OCI-LY7 (cell line): ENCODE results near the gene ZNHIT1. TPM values are rescaled to one million over a fixed set of nuclear protein-coding genes. Genes with fewer than 3 reads are reported as not detected.
A peak's percentile ranks its signal among the peaks of the same experiment; 100 is the strongest.

ENCODE experiments used
- BruUV-seq: library from RNA; stranded (reverse); fragments of 400-500 nt; replicated peaks from 2 replicates; lab custom pipeline; 2021; lab: Mats Ljungman, UMichigan
- CTCF ChIA-PET: fragments of 300-600 bp; sonication (Branson Sonifier 250); formaldehyde crosslinking; loops from one replicate; lab custom pipeline; 2022; ENCODE audit warnings: antibody characterized with exemption; ENCODE audit not compliant: unreplicated experiment; lab: Charles Lee
- POLR2A ChIA-PET: fragments of 300-600 bp; sonication (Branson Sonifier 250); formaldehyde crosslinking; loops from one replicate; lab custom pipeline; 2022; ENCODE audit warnings: antibody characterized with exemption; lab: Charles Lee
- DNase-seq: peaks from one replicate; pipeline ENCODE4 v3.0.0-alpha.2; 2015; ENCODE audit warnings: low spot score
- H2AFZ ChIP-seq: fragments of 200-600 bp; sonication (generic), shearing (Covaris generic); 2 replicates; pipeline ENCODE4 v1.6.1; 2014; ENCODE audit warnings: mild to moderate bottlenecking, antibody characterized with exemption, low read length, moderate library complexity
- H3K27ac ChIP-seq: fragments of 200-600 bp; sonication (generic); 2 replicates; pipeline ENCODE4 v1.5.1; 2014; ENCODE audit warnings: mixed run types, low read depth, mild to moderate bottlenecking, moderate library complexity, low read length, inconsistent platforms; ENCODE audit not compliant: poor library complexity, severe bottlenecking
- H3K36me3 ChIP-seq: fragments of 200-600 bp; sonication (generic); 2 replicates; pipeline ENCODE4 v1.6.1; 2014; ENCODE audit warnings: mild to moderate bottlenecking, antibody characterized with exemption, low read length, moderate library complexity, mixed read lengths; ENCODE audit not compliant: insufficient read depth
- H3K4me1 ChIP-seq: fragments of 200-600 bp; sonication (generic); 2 replicates; pipeline ENCODE4 v1.5.1; 2014; ENCODE audit warnings: mild to moderate bottlenecking, low read length; ENCODE audit not compliant: insufficient read depth, poor library complexity, severe bottlenecking
- H3K4me2 ChIP-seq: fragments of 200-600 bp; sonication (generic); 2 replicates; pipeline ENCODE4 v1.6.1; 2014; ENCODE audit warnings: mild to moderate bottlenecking, low read length
- H3K4me3 ChIP-seq: fragments of 200-600 bp; sonication (generic); 2 replicates; pipeline ENCODE4 v1.5.1; 2014; ENCODE audit warnings: mild to moderate bottlenecking, low read depth, low read length; ENCODE audit not compliant: poor library complexity, severe bottlenecking
- H3K79me2 ChIP-seq: fragments of 200-600 bp; sonication (generic); 2 replicates; pipeline ENCODE4 v1.6.1; 2016; ENCODE audit warnings: low read depth, mild to moderate bottlenecking, low read length, moderate library complexity, mixed read lengths; ENCODE audit not compliant: insufficient read depth
- H3K9me2 ChIP-seq: fragments of 200-600 bp; sonication (generic); 2 replicates; pipeline ENCODE4 v1.6.1; 2016; ENCODE audit warnings: mild to moderate bottlenecking, low read length, mixed read lengths; ENCODE audit not compliant: insufficient read depth
- H3K9me3 ChIP-seq: fragments of 200-600 bp; sonication (generic); 2 replicates; pipeline ENCODE4 v1.6.1; 2014; ENCODE audit warnings: mild to moderate bottlenecking, mixed run types, low read length, mixed read lengths
- H4K20me1 ChIP-seq: fragments of 200-600 bp; sonication (generic); 2 replicates; pipeline ENCODE4 v1.6.1; 2014; ENCODE audit warnings: mild to moderate bottlenecking, antibody characterized with exemption, low read length, moderate library complexity, mixed read lengths; ENCODE audit not compliant: insufficient read depth
- CTCF ChIP-seq: fragments of 200-600 bp; sonication (generic); conservative IDR thresholded peaks from 2 replicates; pipeline ENCODE4 v1.5.1; 2014; ENCODE audit warnings: mild to moderate bottlenecking, antibody characterized with exemption, low read length, moderate library complexity, mixed read lengths
- EZH2phosphoT487 ChIP-seq: fragments of 200-600 bp; sonication (generic); IDR thresholded peaks from 2 replicates; pipeline ENCODE4 v1.6.1; 2018; ENCODE audit warnings: low read depth, borderline replicate concordance, mild to moderate bottlenecking, mixed run types, antibody characterized with exemption, low read length, moderate library complexity, mixed read lengths
- intact Hi-C: fragments of 100-400 bp; cut with micrococcal nuclease; formaldehyde crosslinking; loops from one replicate; pipeline ENCODE4 v1.10.0; 2022; ENCODE audit not compliant: unreplicated experiment
- total RNA-seq, 2 experiments: library from RNA; depleted of rRNA in 1 of 2; stranded (reverse); fragments of >200 nt in 1 of 2; shearing (Covaris generic) in 1 of 2; gene quantifications; 2 replicates each; pipeline ENCODE4 v1.2.3, GENCODE V29; 2014 to 2022

ZNHIT1 gene
- total RNA-seq, 2 experiments from 2014 or later: 44.3 to 77.3 TPM

DNA sequence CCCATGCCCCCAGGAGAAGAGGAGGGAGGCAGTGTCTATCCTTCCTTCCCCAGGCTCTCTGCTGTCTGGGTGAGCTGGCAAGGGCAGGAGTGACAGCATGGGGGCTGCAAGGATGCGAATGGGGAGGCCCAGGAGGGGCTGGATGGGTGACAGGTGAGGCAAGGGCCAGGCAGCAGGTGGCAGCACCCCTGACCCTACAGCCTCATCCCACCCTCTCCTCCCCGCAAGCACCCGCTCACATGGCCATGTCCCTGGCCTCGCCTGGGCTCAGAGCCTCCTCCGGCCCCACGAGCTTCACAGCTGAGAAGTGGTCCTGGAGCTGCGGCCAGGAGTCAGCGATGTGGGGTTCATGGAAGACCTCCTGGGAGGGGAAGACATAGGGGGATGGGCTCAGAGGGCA lies 6.0 kb upstream of the ZNHIT1 start:
- H3K4me3 ChIP-seq: no peak overlapping the region
- H3K36me3 ChIP-seq: no peaks in the 10 kb centered on the region
- no peak for DNase-seq
- no TSS peak for BruUV-seq
- no peak overlapping the region for H3K4me2 ChIP-seq
- peaks cover 6% of the 10 kb centered on the region for H3K4me1 ChIP-seq
- no peak overlapping the region for H3K27ac ChIP-seq
- intact Hi-C loops: no loop called here
- ChIA-PET CTCF (no interaction called here), POLR2A (no interaction called here)
- no peaks in the 10 kb centered on the region for H4K20me1 ChIP-seq
- TF ChIP-seq EZH2phosphoT487 (no peak), CTCF (no peak)
- H2AFZ ChIP-seq: no peak overlapping the region
- H3K9me2 ChIP-seq: no peaks in the 10 kb centered on the region
- no peaks in the 10 kb centered on the region for H3K9me3 ChIP-seq
- no peaks in the 10 kb centered on the region for H3K79me2 ChIP-seq

- Histone ChIP-seq H4K20me1 (no peaks in the 10 kb centered on the region), H3K4me1 (peaks cover 18% of the 10 kb centered on the region), H3K4me3 (peak overlapping the region; percentile 95), H3K4me2 (peak overlapping the region; percentile 100), H3K9me3 (no peaks in the 10 kb centered on the region), H3K27ac (no peak overlapping the region), H3K9me2 (no peaks in the 10 kb centered on the region), H3K36me3 (no peaks in the 10 kb centered on the region), H2AFZ (peak overlapping the region; percentile 98; the same call in 1 of the 2 replicates), H3K79me2 (no peaks in the 10 kb centered on the region)
- TF ChIP-seq CTCF (no peak), EZH2phosphoT487 (no peak)
- BruUV-seq: no TSS peak
- ChIA-PET POLR2A (interaction anchor here (1.1 kb wide), 1 partner anchor 32 kb away, joined by 3 read pairs; no protein-coding TSS in a partner anchor), CTCF (interaction anchor here (1.0 kb wide), 1 partner anchor 24 kb away, joined by 8 read pairs; no protein-coding TSS in a partner anchor)
- DNase-seq: no peak
- intact Hi-C loops: no loop called here
These were observed 1.7 kb upstream of the ZNHIT1 start for GRCh38 chr7:101216001-101216859.

GRCh38 chr7:101216860-101217387 lies 1.0 kb upstream of the ZNHIT1 start:
- H2AFZ ChIP-seq: peak overlapping the region; percentile 98
- no TSS peak for BruUV-seq
- H3K4me1 ChIP-seq: peaks cover 18% of the 10 kb centered on the region
- TF ChIP-seq CTCF (0 out of 2 replicates have a peak, but pooled peaks have one; percentile 31), EZH2phosphoT487 (no peak)
- ChIA-PET CTCF (interaction anchor here (0.6 to 1.0 kb wide), 2 partner anchors 12 to 24 kb away, joined by 3 to 8 read pairs; no protein-coding TSS in a partner anchor), POLR2A (interaction anchor here (0.6 to 1.5 kb wide), 4 partner anchors 29 to 102 kb away, joined by 3 to 6 read pairs (median 4); no protein-coding TSS in a partner anchor)
- no peak overlapping the region for H3K27ac ChIP-seq
- H3K9me3 ChIP-seq: no peaks in the 10 kb centered on the region
- no peaks in the 10 kb centered on the region for H3K9me2 ChIP-seq
- no peaks in the 10 kb centered on the region for H3K79me2 ChIP-seq
- no peaks in the 10 kb centered on the region for H3K36me3 ChIP-seq
- peak overlapping the region; percentile 95 for H3K4me3 ChIP-seq
- H4K20me1 ChIP-seq: no peaks in the 10 kb centered on the region
- peak overlapping the region; percentile 100 for H3K4me2 ChIP-seq
- no peak for DNase-seq
- intact Hi-C loops: no loop called here
